ENCODE data around the gene FAM13C. TPM values are rescaled to one million over a fixed set of nuclear protein-coding genes. Genes with fewer than 3 reads are reported as not detected.
A peak's percentile ranks its signal among the peaks of the same experiment; 100 is the strongest.
"Not testable (repeated sequence)": the region's sequence is repeated elsewhere in the genome, so short reads cannot be mapped to it uniquely, and the experiment has no call there.

FAM13C gene
- total RNA-seq = 11.8 TPM
- long read RNA-seq, transcript FAM13C-204 (15 exons, 2,110 nt) = minor isoform, 6 of 30 reads
- long read RNA-seq, transcript FAM13C-217 (14 exons, 3,333 nt) = major isoform, 10 of 30 reads
- long read RNA-seq, partial matches to known transcripts = 2 of 30 reads
- long read RNA-seq, other reads (novel, unspliced or antisense) = 11 of 30 reads

DNA sequence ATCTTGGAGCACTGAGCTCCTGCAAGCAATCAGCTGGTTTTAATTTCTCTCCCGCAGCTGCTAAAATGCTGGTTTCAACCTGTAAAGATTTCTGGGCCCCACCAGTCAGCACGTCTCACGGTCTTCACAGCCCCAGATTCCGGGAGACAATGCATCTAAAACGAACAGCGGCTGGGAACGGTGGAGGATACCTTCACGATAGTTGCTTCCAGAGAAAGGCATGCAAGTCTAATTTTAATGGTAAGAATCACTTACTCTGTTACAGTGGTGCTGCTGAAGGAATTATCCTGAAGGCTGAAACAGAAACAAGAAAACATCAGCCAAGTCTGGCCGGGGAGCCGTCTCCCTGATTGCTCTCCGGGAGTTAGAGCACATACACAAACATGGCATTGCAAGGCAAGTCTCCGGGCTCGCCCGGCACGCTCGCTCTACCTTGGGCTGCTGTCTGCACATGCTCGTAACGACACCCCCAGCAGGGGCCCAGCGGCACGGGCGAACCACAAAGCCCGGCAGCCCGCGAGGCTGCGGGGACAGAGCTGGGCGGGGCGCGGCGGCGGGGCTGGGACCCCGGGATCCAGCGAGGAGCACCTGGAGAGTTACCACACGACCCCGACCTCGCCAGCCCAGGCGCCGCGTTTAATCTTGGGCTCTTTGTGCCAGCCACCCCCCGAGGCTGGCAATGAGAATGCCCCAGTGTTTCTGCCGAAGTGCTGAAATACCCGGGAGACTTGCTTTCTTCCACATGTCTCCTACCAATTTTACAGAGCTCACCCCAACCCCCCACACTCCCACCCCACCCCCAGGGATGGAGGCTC is at the start of gene FAM13C:
Gene FAM13C, minus strand, starts transcription at position 406 of the 815 bp plus-strand sequence. Its CDS starts 89 bp downstream, at position 317.
- peak within 1 kb of the TSS; percentile 77 for H3K27ac ChIP-seq
- DNase-seq (peak; percentile 85), ATAC-seq (peak; percentile 93)
- no peaks in the 10 kb centered on the region for H3K4me1 ChIP-seq
- intact Hi-C loops (cut with DNase I) = no loop called here
- no peak for TF ChIP-seq CTCF (IDR thresholded peaks at IDR 0.05)
- H3K4me3 ChIP-seq = peak within 1 kb of the TSS; percentile 55
- H3K9me3 ChIP-seq = no peaks in the 10 kb centered on the region
- H3K27me3 ChIP-seq = no peaks in the 10 kb centered on the region
- H3K36me3 ChIP-seq = no peaks in the 10 kb centered on the region

GRCh38 chr10:59405235-59405634 is 42.9 kb upstream of the FAM13C start:
- no peak for ATAC-seq
- no peak for DNase-seq
- H3K4me3 ChIP-seq = no peak overlapping the region
- no peaks in the 10 kb centered on the region for H3K36me3 ChIP-seq
- no peaks in the 10 kb centered on the region for H3K4me1 ChIP-seq
- no peak for TF ChIP-seq CTCF (IDR thresholded peaks at IDR 0.05)
- no peaks in the 10 kb centered on the region for H3K27me3 ChIP-seq
- intact Hi-C loops (cut with DNase I) = no loop called here
- no peak overlapping the region for H3K27ac ChIP-seq
- peaks cover 3% of the 10 kb centered on the region for H3K9me3 ChIP-seq

GRCh38 chr10:59400214-59400613 is 37.9 kb upstream of the FAM13C start:
- Histone ChIP-seq H3K27me3 (no peaks in the 10 kb centered on the region), H3K27ac (no peak overlapping the region), H3K4me3 (no peak overlapping the region), H3K4me1 (no peaks in the 10 kb centered on the region), H3K36me3 (no peaks in the 10 kb centered on the region), H3K9me3 (peaks cover 4% of the 10 kb centered on the region)
- TF ChIP-seq CTCF (IDR thresholded peaks at IDR 0.05) = no peak
- DNase-seq (no peak), ATAC-seq (no peak)
- intact Hi-C loops (cut with DNase I) = no loop called here

DNA sequence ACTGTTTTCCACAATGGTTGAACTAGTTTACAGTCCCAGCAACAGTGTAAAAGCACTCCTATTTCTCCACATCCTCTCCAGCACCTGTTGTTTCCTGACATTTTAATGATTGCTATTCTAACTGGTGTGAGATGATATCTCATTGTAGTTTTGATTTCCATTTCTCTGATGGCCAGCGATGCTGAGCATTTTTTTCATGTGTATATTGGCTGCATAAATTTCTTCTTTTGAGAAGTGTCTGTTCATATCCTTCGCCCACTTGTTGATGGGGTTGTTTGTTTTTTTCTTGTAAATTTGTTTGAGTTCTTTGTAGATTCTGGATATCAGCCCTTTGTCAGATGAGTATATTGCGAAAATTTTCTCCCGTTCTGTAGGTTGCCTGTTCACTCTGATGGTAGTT is 37.0 kb upstream of the FAM13C start:
- H3K27me3 ChIP-seq; H3K4me1 ChIP-seq; DNase-seq; H3K27ac ChIP-seq; H3K4me3 ChIP-seq; intact Hi-C loops (cut with DNase I); ATAC-seq; H3K36me3 ChIP-seq; H3K9me3 ChIP-seq: not testable (repeated sequence)

DNA sequence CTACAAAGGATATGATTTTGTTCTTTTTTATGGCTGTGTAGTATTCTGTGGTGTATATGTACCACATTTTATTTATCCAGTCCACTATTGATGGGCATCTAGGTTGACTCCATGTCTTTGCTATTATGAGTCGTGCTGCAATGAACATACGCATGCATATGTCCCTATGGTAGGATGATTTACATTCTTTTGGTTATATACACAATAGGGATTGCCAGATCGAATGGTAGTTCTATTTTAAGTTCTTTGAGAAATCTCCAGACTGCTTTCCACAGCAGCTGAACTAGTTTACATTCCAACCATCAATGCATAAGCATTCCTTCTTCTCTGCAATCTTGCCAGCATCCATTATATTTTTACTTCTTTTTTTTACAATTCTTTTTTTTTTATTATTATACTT is 35.6 kb upstream of the FAM13C start:
- H3K4me3 ChIP-seq = no peak overlapping the region
- TF ChIP-seq CTCF (IDR thresholded peaks at IDR 0.05) = no peak
- H3K27ac ChIP-seq = no peak overlapping the region
- DNase-seq = no peak
- intact Hi-C loops (cut with DNase I) = no loop called here
- H3K9me3 ChIP-seq = peaks cover 4% of the 10 kb centered on the region
- no peaks in the 10 kb centered on the region for H3K27me3 ChIP-seq
- H3K36me3 ChIP-seq = no peaks in the 10 kb centered on the region
- H3K4me1 ChIP-seq = no peaks in the 10 kb centered on the region
- no peak for ATAC-seq

- no peak for ATAC-seq
Measured at GRCh38 chr10:59395984-59396383, 33.6 kb upstream of the FAM13C start.

More at GRCh38 chr10:59395984-59396383, 33.6 kb upstream of the FAM13C start:
- Histone ChIP-seq H3K27ac (no peak overlapping the region), H3K4me1 (no peaks in the 10 kb centered on the region), H3K36me3 (no peaks in the 10 kb centered on the region), H3K27me3 (no peaks in the 10 kb centered on the region), H3K9me3 (peaks cover 4% of the 10 kb centered on the region), H3K4me3 (no peak overlapping the region)
- DNase-seq = no peak
- intact Hi-C loops (cut with DNase I) = no loop called here
- no peak for TF ChIP-seq CTCF (IDR thresholded peaks at IDR 0.05)

Data from upper lobe of right lung (tissue), 1 donor.